Measurements from ENCODE around the gene MATN1. TPM values are rescaled to one million over a fixed set of nuclear protein-coding genes. Genes with fewer than 3 reads are reported as not detected.

The MATN1 gene
- total RNA-seq, 1 donor from 2014 or later = not detected

DNA sequence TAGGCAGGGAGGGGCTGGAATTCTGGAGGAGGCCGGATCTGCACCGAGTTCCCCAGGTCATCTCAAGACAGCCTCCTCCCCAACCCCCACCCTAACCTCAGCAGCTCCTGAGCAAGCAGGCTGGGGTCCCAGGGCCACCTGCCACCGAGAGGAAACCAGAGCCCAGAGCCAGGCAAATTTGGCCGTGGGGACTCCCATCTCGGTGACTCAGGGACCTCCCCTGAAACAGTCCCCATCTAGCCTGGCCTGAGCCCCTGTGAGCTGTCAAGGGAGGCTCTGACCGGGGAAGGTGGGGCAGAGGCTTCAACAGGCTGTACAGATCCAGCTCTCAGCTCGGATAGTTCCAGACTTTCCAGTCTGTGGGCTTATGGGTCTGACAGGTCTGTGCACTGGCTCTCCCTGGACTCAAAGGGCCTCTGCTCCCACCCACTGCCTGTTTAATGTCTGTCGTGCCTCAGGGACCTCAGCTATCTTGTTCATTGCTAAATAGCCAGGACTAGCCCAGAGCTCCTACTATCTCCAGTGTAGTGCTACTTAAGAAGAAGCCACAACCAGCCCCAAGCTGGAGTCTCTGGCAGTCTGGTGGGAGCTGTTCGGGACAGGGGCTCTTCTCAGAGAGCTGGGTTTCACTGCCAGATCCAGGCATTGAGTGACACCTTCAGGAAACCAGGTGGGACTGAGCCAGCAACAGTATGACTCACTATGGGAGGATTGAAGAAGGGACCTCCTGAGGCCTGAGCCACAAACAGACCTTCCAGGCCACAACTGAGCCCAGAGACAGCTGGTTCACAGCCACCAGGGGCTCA lies 25.6 kb downstream of the MATN1 start:
- H3K4me3 ChIP-seq = no peak overlapping the region
- no peak for ATAC-seq
- intact Hi-C loops (cut with DNase I) = no loop called here
- no peaks in the 10 kb centered on the region for H3K36me3 ChIP-seq
- peaks cover 8% of the 10 kb centered on the region for H3K27me3 ChIP-seq (ENCODE audit: low read depth)
- no peak for DNase-seq
- H3K9me3 ChIP-seq = no peaks in the 10 kb centered on the region
- no peaks in the 10 kb centered on the region for H3K4me1 ChIP-seq
- no peak overlapping the region for H3K27ac ChIP-seq
- TF ChIP-seq, protein P1, sequence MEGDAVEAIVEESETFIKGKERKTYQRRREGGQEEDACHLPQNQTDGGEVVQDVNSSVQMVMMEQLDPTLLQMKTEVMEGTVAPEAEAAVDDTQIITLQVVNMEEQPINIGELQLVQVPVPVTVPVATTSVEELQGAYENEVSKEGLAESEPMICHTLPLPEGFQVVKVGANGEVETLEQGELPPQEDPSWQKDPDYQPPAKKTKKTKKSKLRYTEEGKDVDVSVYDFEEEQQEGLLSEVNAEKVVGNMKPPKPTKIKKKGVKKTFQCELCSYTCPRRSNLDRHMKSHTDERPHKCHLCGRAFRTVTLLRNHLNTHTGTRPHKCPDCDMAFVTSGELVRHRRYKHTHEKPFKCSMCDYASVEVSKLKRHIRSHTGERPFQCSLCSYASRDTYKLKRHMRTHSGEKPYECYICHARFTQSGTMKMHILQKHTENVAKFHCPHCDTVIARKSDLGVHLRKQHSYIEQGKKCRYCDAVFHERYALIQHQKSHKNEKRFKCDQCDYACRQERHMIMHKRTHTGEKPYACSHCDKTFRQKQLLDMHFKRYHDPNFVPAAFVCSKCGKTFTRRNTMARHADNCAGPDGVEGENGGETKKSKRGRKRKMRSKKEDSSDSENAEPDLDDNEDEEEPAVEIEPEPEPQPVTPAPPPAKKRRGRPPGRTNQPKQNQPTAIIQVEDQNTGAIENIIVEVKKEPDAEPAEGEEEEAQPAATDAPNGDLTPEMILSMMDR (IDR thresholded peaks at IDR 0.05) = no peak

DNA sequence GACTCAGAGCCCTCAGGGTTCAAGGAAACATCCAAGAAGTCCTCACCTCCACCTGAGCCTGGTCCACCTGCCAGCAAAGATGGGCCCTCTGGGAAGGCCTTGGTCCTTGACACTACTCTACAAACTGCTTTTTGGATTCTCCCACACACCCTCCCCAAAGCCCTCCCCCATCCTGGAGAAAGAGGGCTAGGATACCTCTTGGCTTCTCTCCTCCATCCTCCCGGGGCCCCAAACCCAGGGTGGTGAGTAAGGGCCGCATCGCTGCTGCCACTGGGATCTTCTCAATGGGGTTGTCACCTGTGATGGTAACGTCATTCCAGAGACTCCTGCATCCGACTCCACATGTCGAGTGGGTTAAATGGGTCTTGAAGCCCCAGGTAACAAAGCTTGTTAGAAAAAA lies 26.6 kb downstream of the MATN1 start:
- Histone ChIP-seq H3K4me3 (no peak overlapping the region), H3K27ac (no peak overlapping the region), H3K4me1 (no peaks in the 10 kb centered on the region), H3K36me3 (no peaks in the 10 kb centered on the region), H3K9me3 (no peaks in the 10 kb centered on the region), H3K27me3 (ENCODE audit: low read depth) (peaks cover 12% of the 10 kb centered on the region)
- ATAC-seq (no peak), DNase-seq (no peak)
- TF ChIP-seq, protein P1 (IDR thresholded peaks at IDR 0.05) = no peak
- intact Hi-C loops (cut with DNase I) = no loop called here

DNA sequence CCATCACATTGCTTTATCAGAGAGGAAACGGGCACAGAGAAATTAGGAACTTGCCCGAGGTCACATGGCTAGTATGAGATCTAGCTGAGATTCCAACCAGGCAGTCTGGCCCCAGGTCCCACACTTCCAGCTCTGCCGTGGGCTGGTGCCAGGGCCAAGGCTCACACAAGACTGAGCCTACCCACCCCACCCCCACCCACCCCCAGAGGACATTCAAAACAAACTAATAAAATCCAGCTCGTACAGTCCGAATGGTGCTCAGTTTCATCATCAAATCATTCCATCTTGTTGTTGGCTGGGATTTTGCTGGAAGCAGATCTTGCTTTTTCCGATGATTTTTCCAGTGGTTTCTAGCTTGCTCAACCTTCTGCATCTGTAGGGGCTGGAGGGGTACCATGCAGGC lies 27.9 kb downstream of the MATN1 start:
- no peaks in the 10 kb centered on the region for H3K36me3 ChIP-seq
- TF ChIP-seq, protein P1 (IDR thresholded peaks at IDR 0.05) = no peak
- intact Hi-C loops (cut with DNase I) = no loop called here
- H3K4me1 ChIP-seq = no peaks in the 10 kb centered on the region
- no peak overlapping the region for H3K4me3 ChIP-seq
- DNase-seq (no peak), ATAC-seq (no peak)
- peaks cover 15% of the 10 kb centered on the region for H3K27me3 ChIP-seq (ENCODE audit: low read depth)
- H3K9me3 ChIP-seq = no peaks in the 10 kb centered on the region
- no peak overlapping the region for H3K27ac ChIP-seq

DNA sequence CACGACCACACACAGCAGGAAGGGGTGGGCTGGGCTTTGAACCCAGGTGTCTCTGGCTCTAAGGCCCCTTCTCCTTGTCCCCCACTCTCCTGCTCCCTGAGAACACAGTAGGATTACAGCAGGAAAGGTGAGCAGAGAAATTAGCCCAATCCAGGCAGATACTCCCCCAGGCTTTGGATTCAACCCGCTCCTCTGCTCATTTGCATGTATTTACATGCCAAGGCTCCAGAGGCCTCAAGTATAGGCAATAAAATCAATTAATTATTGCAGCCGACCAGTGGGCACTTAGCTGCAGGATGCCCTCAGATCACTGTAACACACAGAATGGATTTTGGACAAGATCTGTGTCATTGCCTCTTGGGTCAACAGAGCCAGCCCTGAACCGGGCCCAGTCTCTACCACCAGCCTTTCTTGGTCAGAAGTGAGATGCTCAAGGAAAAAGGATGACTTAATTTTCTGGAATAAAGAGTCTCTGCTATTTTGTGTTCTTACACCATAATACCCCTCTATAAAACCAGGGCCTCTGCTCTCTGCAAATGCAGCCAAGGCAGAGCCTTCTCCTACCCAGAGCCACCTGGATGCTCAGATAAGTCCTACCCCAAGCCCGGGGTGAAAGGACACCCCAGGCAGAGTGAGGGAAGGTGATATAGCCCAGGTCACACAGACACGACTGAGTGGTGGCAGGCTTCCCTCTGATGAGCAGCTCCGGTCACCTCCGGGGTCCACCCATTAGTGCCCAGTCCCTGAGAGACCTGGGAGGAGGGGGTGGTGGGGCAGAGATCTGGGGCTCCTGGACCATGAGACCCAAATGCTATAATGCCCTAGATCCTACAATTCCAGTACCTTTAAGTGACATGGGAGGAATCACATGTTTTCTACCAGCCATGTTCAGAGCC lies 28.9 kb downstream of the MATN1 start:
- H3K27me3 ChIP-seq (ENCODE audit: low read depth) = peaks cover 15% of the 10 kb centered on the region
- ATAC-seq (no peak), DNase-seq (no peak)
- H3K4me3 ChIP-seq = no peak overlapping the region
- H3K36me3 ChIP-seq = no peaks in the 10 kb centered on the region
- TF ChIP-seq, protein P1 (IDR thresholded peaks at IDR 0.05) = no peak
- H3K4me1 ChIP-seq = no peaks in the 10 kb centered on the region
- no peak overlapping the region for H3K27ac ChIP-seq
- no peaks in the 10 kb centered on the region for H3K9me3 ChIP-seq
- intact Hi-C loops (cut with DNase I) = no loop called here

DNA sequence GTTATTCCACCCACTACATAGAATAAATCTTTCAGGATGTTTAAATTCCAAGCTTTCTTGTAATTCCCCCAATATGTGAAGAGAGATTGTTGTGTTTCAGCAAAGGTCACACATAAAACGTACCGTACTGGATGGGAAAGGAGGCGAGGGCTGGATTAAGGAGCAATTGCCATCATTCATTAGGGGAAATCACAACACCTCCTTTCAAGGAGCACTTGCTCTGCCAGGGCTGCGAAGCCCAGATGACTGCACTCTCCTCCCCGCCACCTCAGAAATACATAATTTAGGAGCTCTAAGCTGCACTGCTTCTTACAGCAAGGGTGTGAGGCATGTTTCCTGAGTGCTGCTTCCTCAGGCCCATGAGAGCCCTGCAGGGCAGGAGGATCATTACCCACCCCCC lies 29.6 kb downstream of the MATN1 start:
- no peaks in the 10 kb centered on the region for H3K4me1 ChIP-seq
- H3K27ac ChIP-seq = no peak overlapping the region
- DNase-seq = no peak
- no peaks in the 10 kb centered on the region for H3K36me3 ChIP-seq
- ATAC-seq = no peak
- TF ChIP-seq, protein P1 (IDR thresholded peaks at IDR 0.05) = no peak
- H3K27me3 ChIP-seq (ENCODE audit: low read depth) = peaks cover 15% of the 10 kb centered on the region
- H3K9me3 ChIP-seq = no peaks in the 10 kb centered on the region
- no peak overlapping the region for H3K4me3 ChIP-seq
- intact Hi-C loops (cut with DNase I) = no loop called here

Data from lower lobe of right lung (tissue), 2 donors.